ENCODE measurements around the gene IQCN.

- TF ChIP-seq POLR2AphosphoS5 (IDR thresholded peaks at IDR 0.05) (no peak), CTCF (IDR thresholded peaks at IDR 0.05) (no peak), POLR2A (IDR thresholded peaks at IDR 0.05) (no peak)
Observed at GRCh38 chr19:18259893-18260292, 14.4 kb downstream of the IQCN start.

All from prostate gland (tissue), 2 donors.